ENCODE measurements around the gene PSMG4.

PSMG4 gene, protein sequence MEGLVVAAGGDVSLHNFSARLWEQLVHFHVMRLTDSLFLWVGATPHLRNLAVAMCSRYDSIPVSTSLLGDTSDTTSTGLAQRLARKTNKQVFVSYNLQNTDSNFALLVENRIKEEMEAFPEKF

GRCh38 chr6:3258720-3259490 is at the start of gene PSMG4:
Gene PSMG4, plus strand, starts transcription at chr6:3258947. Its CDS starts 76 bp downstream, at chr6:3259023.
- H3K4me3 ChIP-seq (ENCODE audit: low read length), result peak within 1 kb of the TSS; percentile 91
- TF ChIP-seq, protein P1, sequence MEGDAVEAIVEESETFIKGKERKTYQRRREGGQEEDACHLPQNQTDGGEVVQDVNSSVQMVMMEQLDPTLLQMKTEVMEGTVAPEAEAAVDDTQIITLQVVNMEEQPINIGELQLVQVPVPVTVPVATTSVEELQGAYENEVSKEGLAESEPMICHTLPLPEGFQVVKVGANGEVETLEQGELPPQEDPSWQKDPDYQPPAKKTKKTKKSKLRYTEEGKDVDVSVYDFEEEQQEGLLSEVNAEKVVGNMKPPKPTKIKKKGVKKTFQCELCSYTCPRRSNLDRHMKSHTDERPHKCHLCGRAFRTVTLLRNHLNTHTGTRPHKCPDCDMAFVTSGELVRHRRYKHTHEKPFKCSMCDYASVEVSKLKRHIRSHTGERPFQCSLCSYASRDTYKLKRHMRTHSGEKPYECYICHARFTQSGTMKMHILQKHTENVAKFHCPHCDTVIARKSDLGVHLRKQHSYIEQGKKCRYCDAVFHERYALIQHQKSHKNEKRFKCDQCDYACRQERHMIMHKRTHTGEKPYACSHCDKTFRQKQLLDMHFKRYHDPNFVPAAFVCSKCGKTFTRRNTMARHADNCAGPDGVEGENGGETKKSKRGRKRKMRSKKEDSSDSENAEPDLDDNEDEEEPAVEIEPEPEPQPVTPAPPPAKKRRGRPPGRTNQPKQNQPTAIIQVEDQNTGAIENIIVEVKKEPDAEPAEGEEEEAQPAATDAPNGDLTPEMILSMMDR (conservative IDR thresholded peaks at IDR 0.05; ENCODE audit: low read length), result no peak
- peak; percentile 85 for DNase-seq (ENCODE audit: low read depth)

DNA sequence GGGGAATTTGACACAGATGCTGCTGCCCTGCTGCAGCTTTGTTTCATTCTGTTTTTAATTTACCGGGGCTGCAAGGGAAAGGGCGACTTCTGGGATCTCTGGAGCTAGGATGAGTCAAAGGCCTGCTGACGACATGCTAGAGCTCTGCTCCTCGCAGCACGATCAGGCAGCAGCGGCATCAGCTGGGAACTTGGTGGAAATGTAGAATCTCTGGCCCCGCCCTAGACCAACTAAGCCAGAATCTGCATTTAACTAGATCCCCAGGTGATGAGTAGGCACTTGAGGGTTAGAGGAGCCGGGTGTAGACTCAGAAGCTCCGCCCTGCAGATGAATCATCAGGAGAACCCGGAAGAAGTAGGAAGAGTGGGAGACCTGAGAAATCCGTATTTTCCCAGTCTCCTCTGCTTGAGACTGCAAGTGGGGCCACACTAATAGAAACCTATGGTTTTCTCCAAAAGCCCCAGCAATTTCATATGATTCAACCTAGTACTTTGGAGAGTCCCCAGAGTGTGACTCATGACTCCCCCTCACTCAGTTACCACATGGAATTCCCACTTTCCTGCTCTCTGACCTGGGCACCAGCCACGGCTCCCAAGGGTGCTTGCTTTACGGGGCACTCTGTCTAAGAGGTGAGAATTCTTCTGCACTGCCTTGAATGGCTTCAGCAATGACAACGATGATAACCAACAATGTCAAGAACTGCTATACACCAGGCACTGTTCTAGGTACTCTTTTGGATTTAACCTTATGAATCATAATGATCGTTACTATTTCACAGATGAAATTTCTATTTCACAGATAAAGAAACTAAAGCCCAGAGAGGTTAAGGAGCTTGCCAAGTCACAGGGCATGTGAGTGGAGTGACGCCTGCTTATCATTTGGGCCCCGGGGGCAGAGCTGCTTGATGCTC is 49.4 kb upstream of the PSMG4 start:
- H3K4me3 ChIP-seq (ENCODE audit: low read length), result peak overlapping the region; percentile 0; the same call in 1 of the 2 replicates
- TF ChIP-seq, protein P1 (conservative IDR thresholded peaks at IDR 0.05; ENCODE audit: low read length), result peak; percentile 52
- peak; percentile 97 for DNase-seq (ENCODE audit: low read depth)

DNA sequence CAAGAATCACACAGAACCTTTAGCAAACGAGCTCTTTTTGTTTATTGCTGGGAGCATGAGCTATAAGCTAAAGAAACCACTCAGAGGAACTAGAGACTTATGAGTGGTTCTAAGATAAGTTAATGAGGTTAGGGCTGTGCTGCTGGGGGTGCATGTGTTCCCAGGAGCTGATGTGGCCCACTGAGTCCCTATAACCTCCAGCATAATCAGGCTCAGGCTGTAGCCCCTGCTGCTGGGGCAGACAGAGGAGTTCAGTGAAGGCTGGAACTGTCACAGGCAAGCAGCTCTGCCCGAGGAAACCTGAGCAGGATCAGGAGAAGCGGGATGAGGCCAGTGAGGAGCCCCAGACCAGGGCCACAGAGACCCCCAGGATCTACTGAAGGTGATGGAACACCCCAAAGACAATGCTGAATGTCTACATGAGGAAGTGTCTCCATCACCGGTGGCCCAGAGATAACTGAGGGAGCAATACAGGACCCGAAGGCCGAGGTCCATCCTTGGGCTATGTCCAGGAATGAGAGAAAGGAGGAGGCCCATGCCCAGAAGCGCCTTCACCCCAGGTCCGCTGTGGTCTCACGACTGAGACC is 48.6 kb upstream of the PSMG4 start:
- H3K4me3 ChIP-seq (ENCODE audit: low read length), result no peak overlapping the region
- TF ChIP-seq, protein P1 (conservative IDR thresholded peaks at IDR 0.05; ENCODE audit: low read length), result no peak
- DNase-seq (ENCODE audit: low read depth), result no peak

GRCh38 chr6:3211681-3212080 is 47.1 kb upstream of the PSMG4 start:
- peak; percentile 49 for DNase-seq (ENCODE audit: low read depth)
- TF ChIP-seq, protein P1 (conservative IDR thresholded peaks at IDR 0.05; ENCODE audit: low read length), result no peak
- H3K4me3 ChIP-seq (ENCODE audit: low read length), result no peak overlapping the region

DNA sequence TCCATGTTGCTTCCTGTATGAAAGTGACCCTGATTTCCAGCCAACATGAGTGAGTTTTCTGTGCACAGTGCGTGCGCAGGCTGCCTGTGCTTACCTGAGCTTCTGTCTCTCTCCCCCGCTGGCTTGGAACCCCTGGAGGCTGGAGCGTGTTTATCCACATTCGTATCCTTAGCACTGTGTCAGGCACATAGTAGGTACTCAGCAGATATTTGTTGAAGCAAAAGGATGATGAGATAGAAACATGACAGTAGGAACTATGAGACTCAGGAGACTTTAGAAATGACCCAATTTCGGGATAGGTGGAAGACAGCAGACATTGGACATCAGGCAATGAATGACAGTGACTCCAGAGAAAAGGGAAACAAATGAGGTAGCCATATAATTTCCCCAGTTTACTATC is 46.5 kb upstream of the PSMG4 start:
- TF ChIP-seq, protein P1 (conservative IDR thresholded peaks at IDR 0.05; ENCODE audit: low read length), result no peak
- DNase-seq (ENCODE audit: low read depth), result no peak
- no peak overlapping the region for H3K4me3 ChIP-seq (ENCODE audit: low read length)

DNA sequence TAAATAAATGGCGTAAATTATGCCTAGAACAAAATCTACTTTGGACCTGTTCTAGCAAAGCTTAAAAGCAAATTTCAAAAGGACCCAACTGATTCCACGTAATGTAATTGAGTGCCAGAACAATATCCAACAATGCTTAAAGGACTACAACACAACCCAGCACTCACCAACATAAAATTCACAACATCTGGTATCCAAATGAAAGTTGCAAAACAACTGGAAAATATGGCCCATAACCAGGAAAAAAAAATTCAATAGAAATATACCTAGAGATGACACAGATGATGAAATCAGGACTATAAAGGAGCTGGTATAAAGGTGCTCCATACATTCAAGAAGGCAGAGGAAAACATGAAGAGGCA is 45.4 kb upstream of the PSMG4 start:
- peak; percentile 47 for DNase-seq (ENCODE audit: low read depth)
- TF ChIP-seq, protein P1 (conservative IDR thresholded peaks at IDR 0.05; ENCODE audit: low read length), result no peak
- H3K4me3 ChIP-seq (ENCODE audit: low read length), result no peak overlapping the region
